Kidney (tissue), 14 donors: Measurements from ENCODE around the gene NUMBL. TPM values are rescaled to one million over a fixed set of nuclear protein-coding genes. Genes with fewer than 3 reads are reported as not detected.

ENCODE experiments used
- DNase-seq, 5 donors: peaks; one replicate each; pipeline ENCODE4 v3.0.0-alpha.2; 2013 to 2020
- FAIRE-seq: peaks from 2 replicates; lab custom pipeline; 2012; peaks lifted over from hg19 to GRCh38; lab: Jason Lieb, UNC
- H3K27ac ChIP-seq, 2 donors: one replicate each; pipeline ENCODE4 v1.7.0; 2013; ENCODE audit warnings: low read depth in 2 of 2, low read length in 2 of 2, inconsistent platforms in 1 of 2
- H3K27me3 ChIP-seq: one replicate; pipeline ENCODE4 v1.7.1; 2013; ENCODE audit warnings: low read length, inconsistent platforms; ENCODE audit not compliant: control insufficient read depth, insufficient read depth
- H3K36me3 ChIP-seq, 3 donors: one replicate each; pipeline versions ENCODE4 v1.7.0 to v1.7.1; 2013; ENCODE audit warnings: low read length in 3 of 3, control low read depth in 1 of 3, inconsistent platforms in 1 of 3; ENCODE audit not compliant: insufficient read depth in 3 of 3, control insufficient read depth in 2 of 3
- H3K4me1 ChIP-seq, 3 donors: one replicate each; pipeline versions ENCODE4 v1.7.0 to v1.7.1; 2013; ENCODE audit warnings: low read length in 3 of 3, inconsistent platforms in 1 of 3, low read depth in 1 of 3; ENCODE audit not compliant: control insufficient read depth in 2 of 3, insufficient read depth in 2 of 3
- H3K4me3 ChIP-seq, 3 donors: one replicate each; pipeline versions ENCODE4 v1.7.0 to v1.8.1; 2013; ENCODE audit warnings: low read length in 3 of 3, control low read depth in 1 of 3, inconsistent platforms in 1 of 3
- H3K9ac ChIP-seq, 3 donors: one replicate each; pipeline versions ENCODE4 v1.7.0 to v1.7.1; 2013; ENCODE audit warnings: low read length in 3 of 3, control low read depth in 1 of 3, inconsistent platforms in 1 of 3
- H3K9me3 ChIP-seq, 3 donors: one replicate each; pipeline versions ENCODE4 v1.7.0 to v1.7.1; 2013; ENCODE audit warnings: low read length in 3 of 3, control low read depth in 1 of 3, inconsistent platforms in 1 of 3; ENCODE audit not compliant: control insufficient read depth in 2 of 3, insufficient read depth in 1 of 3
- CTCF ChIP-seq: IDR thresholded peaks from 3 replicates; pipeline ENCODE4 v1.5.1; 2012; ENCODE audit warnings: mild to moderate bottlenecking, moderate library complexity, borderline replicate concordance; ENCODE audit not compliant: insufficient read depth; ENCODE audit errors: extremely low read depth
- intact Hi-C: fragments of 100-400 bp; cut with DNase I; formaldehyde crosslinking; loops from one replicate; pipeline ENCODE4 v1.11.1; 2022
- polyA plus RNA-seq: library from polyadenylated mRNA; stranded (reverse); fragments of 350-450 nt; fragmentation: Illumina TruSeq; extraction: RNeasy Lipid Tissue Mini Kit (QIAGEN cat#74804); gene quantifications from one replicate; pipeline ENCODE4 v1.2.3, GENCODE V29; 2014; ENCODE audit warnings: low read depth, low replicate concordance; ENCODE audit not compliant: insufficient read depth
- total RNA-seq: library from RNA; stranded (reverse); fragmentation: NEBNext Ultra II Directional; extraction: Animal tissue kit (Norgen Biotek cat#: 25700); gene quantifications from one replicate; pipeline ENCODE4 v1.2.1, GENCODE V29; 2021
- donor health status: control.
- donor health status: control.
- donor health status: control.
- donor health status: control.
- donor health status: control.
- donor health status: DM: yes; HTN: yes; CAD: no.
- donor health status: Normal renal cell carcinoma (clear cell type).

NUMBL gene
- total and polyA plus RNA-seq, 2 donors from 2014 or later = 3.3 to 24.3 TPM

- Histone ChIP-seq H3K4me3 (no peak overlapping the region), H3K36me3 (peaks cover 2 to 40% (median 21%) of the 10 kb centered on the region in 3 donors), H3K27me3 (no peaks in the 10 kb centered on the region), H3K27ac (no peak overlapping the region), H3K9me3 (no peaks in the 10 kb centered on the region), H3K4me1 (peaks cover 0 to 9% (median 4%) of the 10 kb centered on the region in 3 donors), H3K9ac (no peak overlapping the region)
- TF ChIP-seq CTCF = no peak
- DNase-seq = no peak
- no peak for FAIRE-seq
- intact Hi-C loops = no loop called here
These were observed 35.8 kb upstream of the NUMBL start for GRCh38 chr19:40726279-40726678.

- no peak overlapping the region for H3K9ac ChIP-seq
These were observed 34.4 kb upstream of the NUMBL start for GRCh38 chr19:40724855-40725254.

GRCh38 chr19:40724315-40724714 lies 33.9 kb upstream of the NUMBL start:
- Histone ChIP-seq H3K36me3 (peaks cover 2 to 26% (median 14%) of the 10 kb centered on the region in 3 donors), H3K27me3 (no peaks in the 10 kb centered on the region), H3K9me3 (no peaks in the 10 kb centered on the region), H3K27ac (no peak overlapping the region), H3K4me1 (peaks cover 0 to 17% (median 9%) of the 10 kb centered on the region in 3 donors), H3K4me3 (no peak overlapping the region), H3K9ac (no peak overlapping the region)
- no peak for FAIRE-seq
- intact Hi-C loops = no loop called here
- TF ChIP-seq CTCF = no peak
- DNase-seq = no peak

More at GRCh38 chr19:40724855-40725254, 34.4 kb upstream of the NUMBL start:
- no peak for TF ChIP-seq CTCF
- Histone ChIP-seq H3K9me3 (no peaks in the 10 kb centered on the region), H3K27me3 (no peaks in the 10 kb centered on the region), H3K4me3 (no peak overlapping the region), H3K36me3 (peaks cover 2 to 30% (median 14%) of the 10 kb centered on the region in 3 donors), H3K27ac (no peak overlapping the region), H3K4me1 (peaks cover 0 to 17% (median 9%) of the 10 kb centered on the region in 3 donors)
- FAIRE-seq (no peak), DNase-seq (no peak)
- intact Hi-C loops = no loop called here

- Histone ChIP-seq H3K9me3 (no peaks in the 10 kb centered on the region), H3K27ac (no peak overlapping the region), H3K4me1 (peaks cover 0 to 17% (median 9%) of the 10 kb centered on the region in 3 donors), H3K36me3 (peaks cover 2 to 26% (median 14%) of the 10 kb centered on the region in 3 donors), H3K9ac (no peak overlapping the region), H3K4me3 (no peak overlapping the region), H3K27me3 (no peaks in the 10 kb centered on the region)
- intact Hi-C loops = no loop called here
- FAIRE-seq (no peak), DNase-seq (no peak)
- TF ChIP-seq CTCF = no peak
These were observed 33.3 kb upstream of the NUMBL start for GRCh38 chr19:40723661-40724254.
